GM23338 (cell line): ENCODE data around the gene BRD3. TPM values are rescaled to one million over a fixed set of nuclear protein-coding genes. Genes with fewer than 3 reads are reported as not detected.

Experiments
- ATAC-seq: fragments of 200-7000 bp; cut with Tn5 transposase; 3 replicates; pipeline ENCODE4 v1.9.1; 2020
- DNase-seq: peaks from one replicate; pipeline ENCODE4 v3.0.0-alpha.2; 2015; ENCODE audit warnings: low spot score
- H2AFZ ChIP-seq: fragments of 200-600 bp; sonication (generic); 2 replicates; pipeline ENCODE4 v1.8.0; 2016; ENCODE audit warnings: antibody characterized with exemption, mild to moderate bottlenecking, moderate library complexity
- H3F3A ChIP-seq: fragments of 200-600 bp; sonication (generic); replicated peaks from 2 replicates; pipeline ENCODE4 v1.8.0; 2017; ENCODE audit warnings: antibody characterized with exemption, mixed run types, low read depth
- H3K27ac ChIP-seq: fragments of 200-600 bp; sonication (generic); 2 replicates; pipeline ENCODE4 v1.6.1; 2016; ENCODE audit warnings: low read depth
- H3K27me3 ChIP-seq: fragments of 200-600 bp; sonication (generic); 2 replicates; pipeline ENCODE4 v1.8.0; 2016; ENCODE audit warnings: mild to moderate bottlenecking, mixed run types, moderate library complexity; ENCODE audit not compliant: insufficient read depth
- H3K36me3 ChIP-seq: fragments of 200-600 bp; sonication (generic); 2 replicates; pipeline ENCODE4 v1.8.0; 2016; ENCODE audit warnings: mild to moderate bottlenecking; ENCODE audit not compliant: insufficient read depth
- H3K4me1 ChIP-seq: fragments of 200-600 bp; sonication (generic); 2 replicates; pipeline ENCODE4 v1.8.0; 2016; ENCODE audit warnings: mild to moderate bottlenecking, moderate library complexity; ENCODE audit not compliant: insufficient read depth
- H3K4me2 ChIP-seq: fragments of 200-600 bp; sonication (generic); 2 replicates; pipeline ENCODE4 v1.7.1; 2017; ENCODE audit warnings: mixed run types
- H3K4me3 ChIP-seq: fragments of 200-600 bp; sonication (generic); 2 replicates; pipeline ENCODE4 v1.6.1; 2016; ENCODE audit warnings: mixed run types
- H3K79me2 ChIP-seq: fragments of 200-600 bp; sonication (generic); replicated peaks from 2 replicates; pipeline ENCODE4 v1.8.0; 2017; ENCODE audit warnings: mild to moderate bottlenecking; ENCODE audit not compliant: insufficient read depth
- H3K9me2 ChIP-seq: fragments of 200-600 bp; sonication (generic); 2 replicates; pipeline ENCODE4 v1.8.0; 2017; ENCODE audit not compliant: insufficient read depth
- H4K20me1 ChIP-seq: fragments of 200-600 bp; sonication (generic); replicated peaks from 2 replicates; pipeline ENCODE4 v1.8.0; 2017; ENCODE audit warnings: mild to moderate bottlenecking; ENCODE audit not compliant: insufficient read depth
- H3K27ac Mint-ChIP-seq: 2 replicates; pipeline ENCODE4 v1.8.0; 2020; ENCODE audit warnings: inconsistent platforms, mild to moderate bottlenecking, moderate library complexity, mixed read lengths
- H3K27me3 Mint-ChIP-seq: 3 replicates; pipeline ENCODE4 v1.8.0; 2022; ENCODE audit warnings: low read depth, mild to moderate bottlenecking, moderate library complexity, mixed read lengths, inconsistent platforms; ENCODE audit not compliant: insufficient read depth, poor library complexity
- H3K36me3 Mint-ChIP-seq: 3 replicates; pipeline ENCODE4 v1.8.0; 2021; ENCODE audit warnings: low read depth, mild to moderate bottlenecking, inconsistent platforms, moderate library complexity, mixed read lengths
- H3K4me1 Mint-ChIP-seq: 3 replicates; pipeline ENCODE4 v1.8.0; 2020; ENCODE audit warnings: mild to moderate bottlenecking, inconsistent platforms, mixed read lengths
- H3K4me3 Mint-ChIP-seq: 3 replicates; pipeline ENCODE4 v1.8.0; 2021; ENCODE audit warnings: moderate library complexity, mild to moderate bottlenecking, inconsistent platforms, mixed read lengths
- H3K9me3 Mint-ChIP-seq: 3 replicates; pipeline ENCODE4 v1.8.0; 2020; ENCODE audit warnings: moderate library complexity, mild to moderate bottlenecking, inconsistent platforms, mixed read lengths
- CREB1 ChIP-seq: fragments of 250-450 bp; sonication (Bioruptor Pico); IDR thresholded peaks from 2 replicates; pipeline ENCODE4 v1.5.0; 2020; ENCODE audit warnings: low read depth, mild to moderate bottlenecking, moderate library complexity
- EZH2 ChIP-seq: fragments of 200-600 bp; sonication (generic); IDR thresholded peaks from one replicate; pipeline ENCODE4 v1.8.0; 2017; ENCODE audit warnings: antibody characterized with exemption, mild to moderate bottlenecking, low read depth; ENCODE audit not compliant: unreplicated experiment
- EZH2phosphoT487 ChIP-seq: fragments of 200-600 bp; sonication (generic); IDR thresholded peaks from one replicate; pipeline ENCODE4 v1.8.1; 2018; ENCODE audit warnings: antibody characterized with exemption; ENCODE audit not compliant: unreplicated experiment
- JUNB ChIP-seq: IDR thresholded peaks from one replicate; pipeline ENCODE4 v1.6.1; 2016; ENCODE audit warnings: antibody characterized with exemption; ENCODE audit not compliant: unreplicated experiment
- NANOG ChIP-seq: IDR thresholded peaks from 2 replicates; pipeline ENCODE4 v1.6.1; 2016; ENCODE audit warnings: antibody characterized with exemption, borderline replicate concordance
- POLR2AphosphoS5 ChIP-seq: IDR thresholded peaks from 2 replicates; pipeline ENCODE4 v1.6.1; 2016; ENCODE audit warnings: antibody characterized with exemption, low read depth
- STAT1 ChIP-seq: IDR thresholded peaks from one replicate; pipeline ENCODE4 v1.6.1; 2016; ENCODE audit warnings: antibody characterized with exemption; ENCODE audit not compliant: unreplicated experiment
- ZNF114 ChIP-seq: fragments of 250-450 bp; sonication (Bioruptor Pico); IDR thresholded peaks from 2 replicates; pipeline ENCODE4 v1.5.0; 2020; ENCODE audit warnings: mild to moderate bottlenecking, moderate library complexity
- ZNF331 ChIP-seq: fragments of 250-450 bp; sonication (Bioruptor Pico); IDR thresholded peaks from 2 replicates; pipeline ENCODE4 v1.5.0; 2020; ENCODE audit warnings: low read depth, mild to moderate bottlenecking, moderate library complexity
- polyA plus RNA-seq: library from polyadenylated mRNA; unstranded; fragments of >200 nt; fragmentation: Nextera tagmentation; extraction: Ambion mirVana; gene quantifications from 2 replicates; pipeline ENCODE4 v1.2.1, GENCODE V29; 2016
- total RNA-seq: library from RNA; depleted of rRNA; stranded (reverse); fragments of >200 nt; shearing (Covaris generic); gene quantifications from 2 replicates; pipeline ENCODE4 v1.2.3, GENCODE V29; 2014
- TF ChIP-seq, protein P1 (sequence below): fragments of 250-450 bp; sonication (Bioruptor Pico); IDR thresholded peaks from 2 replicates; pipeline ENCODE4 v1.5.0; 2020; ENCODE audit warnings: mild to moderate bottlenecking, moderate library complexity
- TF ChIP-seq, protein P2 (sequence below): IDR thresholded peaks from one replicate; pipeline ENCODE4 v1.6.1; 2018; ENCODE audit warnings: antibody characterized with exemption; ENCODE audit not compliant: unreplicated experiment
- TF ChIP-seq, protein P3 (sequence below), 2 experiments: fragments of 200-600 bp in 1 of 2; sonication (generic) in 1 of 2; conservative IDR thresholded peaks; 2 replicates each; pipeline versions ENCODE4 v1.5.1 to v1.6.1; 2016 to 2017; ENCODE audit warnings: antibody characterized with exemption in 2 of 2, low read depth in 2 of 2, mild to moderate bottlenecking in 2 of 2, moderate library complexity in 1 of 2
- TF ChIP-seq, protein P4 (sequence below): IDR thresholded peaks from 2 replicates; pipeline ENCODE4 v1.6.1; 2016; ENCODE audit warnings: antibody characterized with exemption

Gene BRD3
- total and polyA plus RNA-seq, 2 experiments from 2014 or later, result 46.0 to 88.0 TPM

DNA sequence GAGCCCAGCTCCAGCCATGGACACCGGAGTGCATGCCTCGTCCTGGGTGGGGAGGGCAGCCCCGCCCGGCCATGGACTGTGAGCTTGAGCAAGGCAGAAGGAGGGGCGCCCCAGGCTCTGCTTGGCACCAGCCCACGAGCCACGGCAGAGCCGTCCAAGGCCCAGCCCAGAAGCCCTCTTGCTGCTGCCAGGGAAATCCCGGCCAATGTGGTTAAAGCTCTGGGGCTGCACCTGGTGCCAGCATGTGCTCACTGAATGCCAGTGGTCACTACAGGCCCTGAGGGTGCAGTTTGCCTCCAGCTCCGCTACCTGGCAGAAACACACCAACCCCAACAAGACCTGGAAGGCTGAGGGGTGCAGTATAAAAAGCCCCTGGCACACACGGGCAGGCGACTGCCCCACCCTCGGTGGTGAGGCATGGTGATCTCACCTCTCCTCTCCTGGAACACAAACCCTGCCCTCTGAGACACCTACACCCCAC lies 11.8 kb downstream of the BRD3 start:
- Mint-ChIP-seq H3K4me3 (no peak overlapping the region), H3K9me3 (no peaks in the 10 kb centered on the region), H3K4me1 (peaks cover 24% of the 10 kb centered on the region), H3K27ac (peak overlapping the region; percentile 53; the same call in 1 of the 2 replicates), H3K36me3 (peaks cover 20% of the 10 kb centered on the region), H3K27me3 (peaks cover 15% of the 10 kb centered on the region)
- TF ChIP-seq, protein P1, sequence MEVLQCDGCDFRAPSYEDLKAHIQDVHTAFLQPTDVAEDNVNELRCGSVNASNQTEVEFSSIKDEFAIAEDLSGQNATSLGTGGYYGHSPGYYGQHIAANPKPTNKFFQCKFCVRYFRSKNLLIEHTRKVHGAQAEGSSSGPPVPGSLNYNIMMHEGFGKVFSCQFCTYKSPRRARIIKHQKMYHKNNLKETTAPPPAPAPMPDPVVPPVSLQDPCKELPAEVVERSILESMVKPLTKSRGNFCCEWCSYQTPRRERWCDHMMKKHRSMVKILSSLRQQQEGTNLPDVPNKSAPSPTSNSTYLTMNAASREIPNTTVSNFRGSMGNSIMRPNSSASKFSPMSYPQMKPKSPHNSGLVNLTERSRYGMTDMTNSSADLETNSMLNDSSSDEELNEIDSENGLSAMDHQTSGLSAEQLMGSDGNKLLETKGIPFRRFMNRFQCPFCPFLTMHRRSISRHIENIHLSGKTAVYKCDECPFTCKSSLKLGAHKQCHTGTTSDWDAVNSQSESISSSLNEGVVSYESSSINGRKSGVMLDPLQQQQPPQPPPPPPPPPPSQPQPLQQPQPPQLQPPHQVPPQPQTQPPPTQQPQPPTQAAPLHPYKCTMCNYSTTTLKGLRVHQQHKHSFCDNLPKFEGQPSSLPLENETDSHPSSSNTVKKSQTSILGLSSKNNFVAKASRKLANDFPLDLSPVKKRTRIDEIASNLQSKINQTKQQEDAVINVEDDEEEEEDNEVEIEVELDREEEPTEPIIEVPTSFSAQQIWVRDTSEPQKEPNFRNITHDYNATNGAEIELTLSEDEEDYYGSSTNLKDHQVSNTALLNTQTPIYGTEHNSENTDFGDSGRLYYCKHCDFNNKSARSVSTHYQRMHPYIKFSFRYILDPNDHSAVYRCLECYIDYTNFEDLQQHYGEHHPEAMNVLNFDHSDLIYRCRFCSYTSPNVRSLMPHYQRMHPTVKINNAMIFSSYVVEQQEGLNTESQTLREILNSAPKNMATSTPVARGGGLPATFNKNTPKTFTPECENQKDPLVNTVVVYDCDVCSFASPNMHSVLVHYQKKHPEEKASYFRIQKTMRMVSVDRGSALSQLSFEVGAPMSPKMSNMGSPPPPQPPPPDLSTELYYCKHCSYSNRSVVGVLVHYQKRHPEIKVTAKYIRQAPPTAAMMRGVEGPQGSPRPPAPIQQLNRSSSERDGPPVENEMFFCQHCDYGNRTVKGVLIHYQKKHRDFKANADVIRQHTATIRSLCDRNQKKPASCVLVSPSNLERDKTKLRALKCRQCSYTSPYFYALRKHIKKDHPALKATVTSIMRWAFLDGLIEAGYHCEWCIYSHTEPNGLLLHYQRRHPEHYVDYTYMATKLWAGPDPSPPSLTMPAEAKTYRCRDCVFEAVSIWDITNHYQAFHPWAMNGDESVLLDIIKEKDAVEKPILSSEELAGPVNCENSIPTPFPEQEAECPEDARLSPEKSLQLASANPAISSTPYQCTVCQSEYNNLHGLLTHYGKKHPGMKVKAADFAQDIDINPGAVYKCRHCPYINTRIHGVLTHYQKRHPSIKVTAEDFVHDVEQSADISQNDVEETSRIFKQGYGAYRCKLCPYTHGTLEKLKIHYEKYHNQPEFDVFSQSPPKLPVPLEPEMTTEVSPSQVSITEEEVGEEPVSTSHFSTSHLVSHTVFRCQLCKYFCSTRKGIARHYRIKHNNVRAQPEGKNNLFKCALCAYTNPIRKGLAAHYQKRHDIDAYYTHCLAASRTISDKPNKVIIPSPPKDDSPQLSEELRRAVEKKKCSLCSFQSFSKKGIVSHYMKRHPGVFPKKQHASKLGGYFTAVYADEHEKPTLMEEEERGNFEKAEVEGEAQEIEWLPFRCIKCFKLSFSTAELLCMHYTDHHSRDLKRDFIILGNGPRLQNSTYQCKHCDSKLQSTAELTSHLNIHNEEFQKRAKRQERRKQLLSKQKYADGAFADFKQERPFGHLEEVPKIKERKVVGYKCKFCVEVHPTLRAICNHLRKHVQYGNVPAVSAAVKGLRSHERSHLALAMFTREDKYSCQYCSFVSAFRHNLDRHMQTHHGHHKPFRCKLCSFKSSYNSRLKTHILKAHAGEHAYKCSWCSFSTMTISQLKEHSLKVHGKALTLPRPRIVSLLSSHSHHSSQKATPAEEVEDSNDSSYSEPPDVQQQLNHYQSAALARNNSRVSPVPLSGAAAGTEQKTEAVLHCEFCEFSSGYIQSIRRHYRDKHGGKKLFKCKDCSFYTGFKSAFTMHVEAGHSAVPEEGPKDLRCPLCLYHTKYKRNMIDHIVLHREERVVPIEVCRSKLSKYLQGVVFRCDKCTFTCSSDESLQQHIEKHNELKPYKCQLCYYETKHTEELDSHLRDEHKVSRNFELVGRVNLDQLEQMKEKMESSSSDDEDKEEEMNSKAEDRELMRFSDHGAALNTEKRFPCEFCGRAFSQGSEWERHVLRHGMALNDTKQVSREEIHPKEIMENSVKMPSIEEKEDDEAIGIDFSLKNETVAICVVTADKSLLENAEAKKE (CRISPR knock-in tag), result no peak
- TF ChIP-seq, protein P2, sequence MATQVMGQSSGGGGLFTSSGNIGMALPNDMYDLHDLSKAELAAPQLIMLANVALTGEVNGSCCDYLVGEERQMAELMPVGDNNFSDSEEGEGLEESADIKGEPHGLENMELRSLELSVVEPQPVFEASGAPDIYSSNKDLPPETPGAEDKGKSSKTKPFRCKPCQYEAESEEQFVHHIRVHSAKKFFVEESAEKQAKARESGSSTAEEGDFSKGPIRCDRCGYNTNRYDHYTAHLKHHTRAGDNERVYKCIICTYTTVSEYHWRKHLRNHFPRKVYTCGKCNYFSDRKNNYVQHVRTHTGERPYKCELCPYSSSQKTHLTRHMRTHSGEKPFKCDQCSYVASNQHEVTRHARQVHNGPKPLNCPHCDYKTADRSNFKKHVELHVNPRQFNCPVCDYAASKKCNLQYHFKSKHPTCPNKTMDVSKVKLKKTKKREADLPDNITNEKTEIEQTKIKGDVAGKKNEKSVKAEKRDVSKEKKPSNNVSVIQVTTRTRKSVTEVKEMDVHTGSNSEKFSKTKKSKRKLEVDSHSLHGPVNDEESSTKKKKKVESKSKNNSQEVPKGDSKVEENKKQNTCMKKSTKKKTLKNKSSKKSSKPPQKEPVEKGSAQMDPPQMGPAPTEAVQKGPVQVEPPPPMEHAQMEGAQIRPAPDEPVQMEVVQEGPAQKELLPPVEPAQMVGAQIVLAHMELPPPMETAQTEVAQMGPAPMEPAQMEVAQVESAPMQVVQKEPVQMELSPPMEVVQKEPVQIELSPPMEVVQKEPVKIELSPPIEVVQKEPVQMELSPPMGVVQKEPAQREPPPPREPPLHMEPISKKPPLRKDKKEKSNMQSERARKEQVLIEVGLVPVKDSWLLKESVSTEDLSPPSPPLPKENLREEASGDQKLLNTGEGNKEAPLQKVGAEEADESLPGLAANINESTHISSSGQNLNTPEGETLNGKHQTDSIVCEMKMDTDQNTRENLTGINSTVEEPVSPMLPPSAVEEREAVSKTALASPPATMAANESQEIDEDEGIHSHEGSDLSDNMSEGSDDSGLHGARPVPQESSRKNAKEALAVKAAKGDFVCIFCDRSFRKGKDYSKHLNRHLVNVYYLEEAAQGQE, result no peak
- TF ChIP-seq, protein P3, sequence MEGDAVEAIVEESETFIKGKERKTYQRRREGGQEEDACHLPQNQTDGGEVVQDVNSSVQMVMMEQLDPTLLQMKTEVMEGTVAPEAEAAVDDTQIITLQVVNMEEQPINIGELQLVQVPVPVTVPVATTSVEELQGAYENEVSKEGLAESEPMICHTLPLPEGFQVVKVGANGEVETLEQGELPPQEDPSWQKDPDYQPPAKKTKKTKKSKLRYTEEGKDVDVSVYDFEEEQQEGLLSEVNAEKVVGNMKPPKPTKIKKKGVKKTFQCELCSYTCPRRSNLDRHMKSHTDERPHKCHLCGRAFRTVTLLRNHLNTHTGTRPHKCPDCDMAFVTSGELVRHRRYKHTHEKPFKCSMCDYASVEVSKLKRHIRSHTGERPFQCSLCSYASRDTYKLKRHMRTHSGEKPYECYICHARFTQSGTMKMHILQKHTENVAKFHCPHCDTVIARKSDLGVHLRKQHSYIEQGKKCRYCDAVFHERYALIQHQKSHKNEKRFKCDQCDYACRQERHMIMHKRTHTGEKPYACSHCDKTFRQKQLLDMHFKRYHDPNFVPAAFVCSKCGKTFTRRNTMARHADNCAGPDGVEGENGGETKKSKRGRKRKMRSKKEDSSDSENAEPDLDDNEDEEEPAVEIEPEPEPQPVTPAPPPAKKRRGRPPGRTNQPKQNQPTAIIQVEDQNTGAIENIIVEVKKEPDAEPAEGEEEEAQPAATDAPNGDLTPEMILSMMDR (conservative IDR thresholded peaks at IDR 0.05; ENCODE audit: low read depth in 2 of 2), result no peak
- TF ChIP-seq EZH2 (no peak), JUNB (no peak), CREB1 (CRISPR knock-in tag) (no peak), NANOG (no peak), POLR2AphosphoS5 (no peak), ZNF331 (CRISPR knock-in tag) (no peak), STAT1 (no peak), EZH2phosphoT487 (no peak), ZNF114 (CRISPR knock-in tag) (no peak)
- TF ChIP-seq, protein P4, sequence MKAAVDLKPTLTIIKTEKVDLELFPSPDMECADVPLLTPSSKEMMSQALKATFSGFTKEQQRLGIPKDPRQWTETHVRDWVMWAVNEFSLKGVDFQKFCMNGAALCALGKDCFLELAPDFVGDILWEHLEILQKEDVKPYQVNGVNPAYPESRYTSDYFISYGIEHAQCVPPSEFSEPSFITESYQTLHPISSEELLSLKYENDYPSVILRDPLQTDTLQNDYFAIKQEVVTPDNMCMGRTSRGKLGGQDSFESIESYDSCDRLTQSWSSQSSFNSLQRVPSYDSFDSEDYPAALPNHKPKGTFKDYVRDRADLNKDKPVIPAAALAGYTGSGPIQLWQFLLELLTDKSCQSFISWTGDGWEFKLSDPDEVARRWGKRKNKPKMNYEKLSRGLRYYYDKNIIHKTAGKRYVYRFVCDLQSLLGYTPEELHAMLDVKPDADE, result no peak
- no peak for ATAC-seq
- H3K9me2 ChIP-seq, result no peaks in the 10 kb centered on the region
- no peak for DNase-seq
- H3K4me1 ChIP-seq, result no peaks in the 10 kb centered on the region; the same call in 1 of the 2 replicates
- H3K4me2 ChIP-seq, result no peak overlapping the region
- H3K36me3 ChIP-seq, result peaks cover 10% of the 10 kb centered on the region; the same call in 1 of the 2 replicates
- peaks cover 76% of the 10 kb centered on the region for H3K79me2 ChIP-seq
- no peak overlapping the region for H3K4me3 ChIP-seq
- H4K20me1 ChIP-seq, result peaks cover 19% of the 10 kb centered on the region
- H2AFZ ChIP-seq, result no peak overlapping the region
- H3K27me3 ChIP-seq, result no peaks in the 10 kb centered on the region
- no peak overlapping the region for H3K27ac ChIP-seq
- no peaks in the 10 kb centered on the region for H3F3A ChIP-seq
